Measurements from ENCODE around the gene NAIF1. TPM values are rescaled to one million over a fixed set of nuclear protein-coding genes. Genes with fewer than 3 reads are reported as not detected.

The NAIF1 gene
- total RNA-seq, 4 donors from 2014 or later: 0.60 to 23.2 (median 14.0) TPM

- no peaks in the 10 kb centered on the region for H3K27me3 ChIP-seq
- 56 to 64% methylated on average over 6 to 8 of the region's 8 CpGs for WGBS, 2 donors (ENCODE audit: low coverage in 1 of 2)
- no peaks in the 10 kb centered on the region for H3K36me3 ChIP-seq
- no peak overlapping the region for H3K4me3 ChIP-seq
- in situ Hi-C loops (cut with MboI; ENCODE audit: low pct_ligation_motif_present in 1 of 4, low pct_unique_long_range_greater_than_20kb in 1 of 4, low sequenced_read_pairs in 3 of 4): no loop called here
- peaks cover 26 to 81% (median 44%) of the 10 kb centered on the region in 4 donors for H3K4me1 ChIP-seq
- intact Hi-C loops (cut with DNase I; ENCODE audit: low total_unique reads): no loop called here
- peak overlapping the region; percentile 68 to 81 (median 74) for H3K27ac ChIP-seq
- DNase-seq: no peak
- TF ChIP-seq CTCF (IDR thresholded peaks at IDR 0.05) (no peak), POLR2A (IDR thresholded peaks at IDR 0.05) (no peak)
- H3K9me3 ChIP-seq: no peaks in the 10 kb centered on the region
These were observed 9.3 kb downstream of the NAIF1 start for GRCh38 chr9:128057724-128058409.

GRCh38 chr9:128056887-128057723 is 10.0 kb downstream of the NAIF1 start:
- Histone ChIP-seq H3K9me3 (no peaks in the 10 kb centered on the region), H3K4me1 (peaks cover 26 to 79% (median 44%) of the 10 kb centered on the region in 4 donors), H3K4me3 (no peak overlapping the region), H3K36me3 (no peaks in the 10 kb centered on the region), H3K27ac (peak overlapping the region; percentile 68 to 81 (median 74)), H3K27me3 (no peaks in the 10 kb centered on the region)
- DNase-seq: peak; percentile 80
- in situ Hi-C loops (cut with MboI; ENCODE audit: low pct_ligation_motif_present in 1 of 4, low pct_unique_long_range_greater_than_20kb in 1 of 4, low sequenced_read_pairs in 3 of 4) (no loop called here), intact Hi-C loops (cut with DNase I; ENCODE audit: low total_unique reads) (no loop called here)
- WGBS, 2 donors (ENCODE audit: low coverage in 1 of 2): 52 to 55% methylated on average over 2 to 14 of the region's 14 CpGs
- TF ChIP-seq EP300 (IDR thresholded peaks at IDR 0.05; ENCODE audit: low read depth): no peak
- TF ChIP-seq POLR2A (IDR thresholded peaks at IDR 0.05): no peak
- TF ChIP-seq CTCF (IDR thresholded peaks at IDR 0.05): peak in 3 of 5 experiments; percentile 20 to 50 (median 37)
- TF ChIP-seq POLR2AphosphoS5 (IDR thresholded peaks at IDR 0.05): peak in 2 of 3 donors; percentile 16 to 39

- DNase-seq: no peak
- Histone ChIP-seq H3K36me3 (no peaks in the 10 kb centered on the region), H3K9me3 (no peaks in the 10 kb centered on the region), H3K4me1 (peaks cover 20 to 72% (median 37%) of the 10 kb centered on the region in 4 donors), H3K27ac (peak overlapping the region; percentile 68 to 81 (median 74)), H3K4me3 (no peak overlapping the region), H3K27me3 (no peaks in the 10 kb centered on the region)
- TF ChIP-seq EP300 (IDR thresholded peaks at IDR 0.05; ENCODE audit: low read depth): no peak
- TF ChIP-seq POLR2AphosphoS5 (IDR thresholded peaks at IDR 0.05): no peak
- no peak for TF ChIP-seq POLR2A (IDR thresholded peaks at IDR 0.05)
- no peak for TF ChIP-seq CTCF (IDR thresholded peaks at IDR 0.05)
- intact Hi-C loops (cut with DNase I; ENCODE audit: low total_unique reads) (no loop called here), in situ Hi-C loops (cut with MboI; ENCODE audit: low pct_ligation_motif_present in 1 of 4, low pct_unique_long_range_greater_than_20kb in 1 of 4, low sequenced_read_pairs in 3 of 4) (no loop called here)
- 81% methylated on average over 3 of the region's 3 CpGs; no CpG with 5 or more reads in 1 of the 2 donors for WGBS, 2 donors (ENCODE audit: low coverage in 1 of 2)
These were observed 11.0 kb downstream of the NAIF1 start for GRCh38 chr9:128056086-128056485.

- DNase-seq: peak; percentile 51
- WGBS, 2 donors (ENCODE audit: low coverage in 1 of 2): 45 to 47% methylated on average over 3 to 7 of the region's 7 CpGs
- H3K4me3 ChIP-seq: no peak overlapping the region
- TF ChIP-seq EP300 (IDR thresholded peaks at IDR 0.05; ENCODE audit: low read depth) (peak; percentile 65), POLR2A (IDR thresholded peaks at IDR 0.05) (no peak), POLR2AphosphoS5 (IDR thresholded peaks at IDR 0.05) (peak in 2 of 3 donors; percentile 47 to 63)
- H3K9me3 ChIP-seq: no peaks in the 10 kb centered on the region
- H3K4me1 ChIP-seq: peaks cover 18 to 67% (median 32%) of the 10 kb centered on the region in 4 donors
- intact Hi-C loops (cut with DNase I; ENCODE audit: low total_unique reads) (no loop called here), in situ Hi-C loops (cut with MboI; ENCODE audit: low pct_ligation_motif_present in 1 of 4, low pct_unique_long_range_greater_than_20kb in 1 of 4, low sequenced_read_pairs in 3 of 4) (no loop called here)
- H3K27me3 ChIP-seq: no peaks in the 10 kb centered on the region
- peak overlapping the region; percentile 68 to 81 (median 78) for H3K27ac ChIP-seq
- no peaks in the 10 kb centered on the region for H3K36me3 ChIP-seq
These were observed 11.6 kb downstream of the NAIF1 start for GRCh38 chr9:128055344-128056040.

Data from transverse colon (tissue), 4 donors.